GM13976 (cell line): Measurements from ENCODE around the gene MAP3K3.

Experiments
- DNase-seq: peaks from one replicate; pipeline ENCODE4 v3.0.0; 2012; ENCODE audit warnings: low spot score
- in situ Hi-C: fragments of 300-500 bp; cut with MboI; formaldehyde crosslinking; loops from one replicate; pipeline ENCODE4 v1.12.0; 2022; ENCODE audit warnings: low sequenced_read_pairs, mixed read lengths, inconsistent platforms; ENCODE audit not compliant: unreplicated experiment
- TF ChIP-seq, protein P1 (sequence below): IDR thresholded peaks from 2 replicates; pipeline ENCODE4 v1.5.1; 2012; ENCODE audit warnings: borderline replicate concordance, mild to moderate bottlenecking; ENCODE audit not compliant: insufficient read depth; ENCODE audit errors: extremely low read depth, missing control alignments, control extremely low read depth

MAP3K3 gene

DNA sequence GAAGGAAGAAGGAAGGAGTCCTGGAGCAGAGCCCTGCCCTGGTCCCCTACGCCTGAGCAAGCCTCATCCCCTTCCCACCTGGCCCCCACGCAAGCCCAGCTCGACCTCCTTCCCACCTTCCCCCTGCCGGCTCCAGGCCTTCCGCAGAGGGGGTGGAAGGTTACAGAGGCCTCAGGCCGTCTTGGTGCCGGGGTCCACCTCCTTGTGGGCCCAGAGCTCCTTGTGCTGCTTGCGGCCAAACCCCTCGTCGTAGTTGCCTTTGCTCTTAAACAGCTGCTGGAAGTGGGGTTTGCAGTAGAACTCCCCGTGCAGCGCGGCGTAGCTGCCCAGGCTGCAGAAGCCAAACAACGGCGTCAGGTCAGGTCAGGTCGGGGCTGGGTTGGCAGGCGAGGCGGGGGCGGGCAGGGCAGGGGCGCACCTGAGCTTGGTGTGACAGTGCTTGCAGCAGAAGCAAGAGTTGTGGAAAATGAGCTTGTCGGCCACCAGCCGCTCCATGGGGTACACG, 76.2 kb downstream of the MAP3K3 start:
- in situ Hi-C loops, result no loop called here
- TF ChIP-seq, protein P1, sequence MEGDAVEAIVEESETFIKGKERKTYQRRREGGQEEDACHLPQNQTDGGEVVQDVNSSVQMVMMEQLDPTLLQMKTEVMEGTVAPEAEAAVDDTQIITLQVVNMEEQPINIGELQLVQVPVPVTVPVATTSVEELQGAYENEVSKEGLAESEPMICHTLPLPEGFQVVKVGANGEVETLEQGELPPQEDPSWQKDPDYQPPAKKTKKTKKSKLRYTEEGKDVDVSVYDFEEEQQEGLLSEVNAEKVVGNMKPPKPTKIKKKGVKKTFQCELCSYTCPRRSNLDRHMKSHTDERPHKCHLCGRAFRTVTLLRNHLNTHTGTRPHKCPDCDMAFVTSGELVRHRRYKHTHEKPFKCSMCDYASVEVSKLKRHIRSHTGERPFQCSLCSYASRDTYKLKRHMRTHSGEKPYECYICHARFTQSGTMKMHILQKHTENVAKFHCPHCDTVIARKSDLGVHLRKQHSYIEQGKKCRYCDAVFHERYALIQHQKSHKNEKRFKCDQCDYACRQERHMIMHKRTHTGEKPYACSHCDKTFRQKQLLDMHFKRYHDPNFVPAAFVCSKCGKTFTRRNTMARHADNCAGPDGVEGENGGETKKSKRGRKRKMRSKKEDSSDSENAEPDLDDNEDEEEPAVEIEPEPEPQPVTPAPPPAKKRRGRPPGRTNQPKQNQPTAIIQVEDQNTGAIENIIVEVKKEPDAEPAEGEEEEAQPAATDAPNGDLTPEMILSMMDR, result no peak
- DNase-seq, result peak; percentile 30

- TF ChIP-seq, protein P1, result no peak
- in situ Hi-C loops, result no loop called here
- peak; percentile 86 for DNase-seq
Measured at GRCh38 chr17:63698886-63699637, 76.8 kb downstream of the MAP3K3 start.

DNA sequence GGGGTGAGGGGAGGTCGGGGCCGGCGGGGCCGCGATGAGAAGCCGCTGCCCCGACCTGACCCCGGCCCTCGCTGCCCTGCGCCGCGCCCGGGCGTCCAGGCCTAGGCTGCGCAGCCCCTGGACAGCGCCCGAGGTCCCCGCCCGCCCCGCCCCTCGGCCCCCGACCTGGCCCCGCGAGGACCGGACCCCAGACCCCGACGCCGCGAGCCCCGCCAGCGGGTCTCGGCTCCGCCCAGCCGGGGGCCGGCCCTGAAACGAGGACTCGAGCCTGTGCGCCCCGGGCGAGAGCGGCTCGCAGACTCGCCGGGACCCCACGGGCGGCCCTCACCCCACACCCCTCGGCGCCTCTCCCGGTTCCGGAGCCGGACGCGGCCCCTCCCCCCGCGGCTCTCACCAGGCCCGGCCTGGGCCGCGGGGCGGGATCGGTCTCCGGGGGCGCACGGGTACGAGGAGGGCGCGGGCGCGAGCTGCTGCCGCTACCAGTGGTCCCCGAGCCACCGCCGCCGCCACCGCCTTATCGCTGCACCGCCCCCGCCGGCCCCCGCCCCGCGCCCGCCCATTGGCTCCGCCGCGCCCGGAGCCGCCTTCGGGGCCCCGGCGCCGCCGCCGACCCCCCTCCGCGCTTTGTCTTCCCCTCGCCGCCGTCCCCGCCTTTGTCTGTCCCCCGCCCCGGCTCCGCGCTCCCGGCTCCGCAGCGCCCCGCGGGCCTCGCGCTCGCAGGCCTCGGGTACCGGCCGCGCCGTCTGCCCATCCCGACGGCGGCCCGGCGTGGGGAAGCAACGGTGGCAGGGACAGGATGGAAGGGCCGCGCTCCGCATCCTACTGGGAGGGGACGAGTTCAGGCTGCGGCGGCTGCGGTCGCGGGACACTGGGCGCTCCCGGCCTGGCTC, 77.7 kb downstream of the MAP3K3 start, which contains the start of gene LIMD2:
Gene LIMD2, minus strand, starts transcription at position 488 of the 890 bp plus-strand sequence. CDS start 827 bp downstream, outside the sequence.
- in situ Hi-C loops, result no loop called here
- peak; percentile 89 for DNase-seq
- TF ChIP-seq, protein P1, result peak; percentile 10

DNA sequence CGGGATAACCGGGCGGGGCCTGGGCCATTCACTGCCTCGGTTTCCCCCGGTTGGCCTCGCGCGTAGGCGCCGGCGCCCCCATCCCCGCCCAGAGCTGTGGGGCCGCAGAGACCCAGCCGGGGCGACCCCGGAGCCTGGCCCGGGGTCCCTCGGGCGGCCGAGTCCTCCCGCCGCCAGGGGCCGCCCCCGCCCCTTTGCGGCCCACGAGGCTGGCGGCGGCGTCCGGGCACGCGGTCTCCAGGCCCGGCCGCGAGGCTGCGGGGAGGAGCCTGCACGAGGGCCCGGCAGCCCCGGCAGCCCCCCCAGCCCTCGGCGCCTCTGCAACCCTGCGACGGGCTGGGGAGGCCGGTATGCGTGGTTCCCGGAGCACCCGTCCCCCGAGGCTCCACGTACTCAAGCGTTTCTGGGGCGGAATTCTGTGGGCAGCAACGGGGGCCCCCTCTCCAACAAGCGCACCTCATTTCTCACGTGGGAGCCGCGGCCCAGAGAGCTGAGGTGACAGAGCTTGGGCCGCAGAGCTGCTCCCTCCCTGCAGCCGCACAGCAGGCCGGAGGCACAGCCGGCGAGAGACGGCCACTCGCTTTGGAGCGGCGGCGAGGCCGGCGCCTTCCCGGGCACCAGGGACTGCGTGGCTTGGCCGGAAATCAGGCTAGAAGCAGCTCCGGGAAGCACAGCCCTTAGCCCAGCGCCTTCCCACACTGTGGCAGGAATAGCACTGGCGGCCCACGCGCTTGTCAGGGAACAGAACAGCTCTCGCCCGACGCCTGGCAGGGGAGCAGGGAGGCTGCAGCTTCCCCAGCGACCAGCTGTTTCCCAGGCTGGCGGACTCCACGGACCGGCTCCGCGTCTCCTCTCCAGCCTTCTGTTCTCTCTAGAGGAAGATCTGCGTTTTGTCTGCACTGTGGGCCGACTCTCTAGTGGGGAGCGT, 78.6 kb downstream of the MAP3K3 start:
- TF ChIP-seq, protein P1, result peak; percentile 47
- in situ Hi-C loops, result no loop called here
- peak; percentile 82 for DNase-seq

DNA sequence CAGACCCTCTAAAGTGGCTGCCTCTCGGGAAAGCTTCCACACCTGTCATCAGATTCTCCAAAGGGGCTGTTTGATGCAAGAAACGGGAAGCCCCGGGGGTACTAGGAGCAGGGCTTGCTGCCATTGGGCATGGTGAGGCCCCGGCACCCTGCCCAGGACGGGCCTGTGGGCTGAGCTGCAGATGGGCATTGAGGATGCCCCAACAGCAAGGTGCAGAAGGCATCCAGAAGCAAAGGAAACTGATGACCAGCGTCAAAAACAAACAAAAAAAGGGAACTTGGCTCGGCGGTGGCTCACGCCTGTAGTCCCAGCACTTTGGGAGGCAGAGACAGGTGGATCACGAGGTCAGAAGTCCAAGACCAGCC, 79.2 kb downstream of the MAP3K3 start:
- peak; percentile 44 for DNase-seq
- TF ChIP-seq, protein P1, result no peak
- in situ Hi-C loops, result no loop called here
